Progenitor cell of endocrine pancreas (in vitro differentiated cells): ENCODE measurements around the gene MAT1A. TPM values are rescaled to one million over a fixed set of nuclear protein-coding genes. Genes with fewer than 3 reads are reported as not detected.

Experiments used
- DNase-seq: peaks from one replicate; pipeline ENCODE4 v3.0.0; 2021; ENCODE audit warnings: low spot score; ENCODE audit not compliant: unreplicated experiment
- H3K27ac Mint-ChIP-seq: 2 replicates; pipeline ENCODE4 v1.8.0; 2021; ENCODE audit warnings: mild to moderate bottlenecking, moderate library complexity, mixed read lengths
- H3K27me3 Mint-ChIP-seq: 2 replicates; pipeline ENCODE4 v1.8.0; 2021; ENCODE audit warnings: mixed read lengths
- H3K36me3 Mint-ChIP-seq: 2 replicates; pipeline ENCODE4 v1.8.0; 2022; ENCODE audit warnings: mixed read lengths; ENCODE audit not compliant: insufficient read depth
- H3K4me1 Mint-ChIP-seq: 2 replicates; pipeline ENCODE4 v1.8.0; 2021; ENCODE audit warnings: low read depth, mixed read lengths
- H3K4me3 Mint-ChIP-seq: 2 replicates; pipeline ENCODE4 v1.8.0; 2021; ENCODE audit warnings: low read depth, mild to moderate bottlenecking, moderate library complexity, mixed read lengths
- H3K9me3 Mint-ChIP-seq: 2 replicates; pipeline ENCODE4 v1.8.0; 2021; ENCODE audit warnings: low read depth, mixed read lengths
- total RNA-seq: library from RNA; stranded (reverse); gene quantifications from 2 replicates; pipeline ENCODE4 v1.2.1, GENCODE V29; 2021
- TF ChIP-seq, protein P1 (sequence below): fragments of 200-600 bp; sonication (generic); IDR thresholded peaks from one replicate; pipeline ENCODE4 v1.5.0; 2021; ENCODE audit warnings: antibody characterized with exemption, mild to moderate bottlenecking; ENCODE audit not compliant: unreplicated experiment

The MAT1A gene
- total RNA-seq, 1 donor from 2014 or later, result 0.34 TPM

DNA sequence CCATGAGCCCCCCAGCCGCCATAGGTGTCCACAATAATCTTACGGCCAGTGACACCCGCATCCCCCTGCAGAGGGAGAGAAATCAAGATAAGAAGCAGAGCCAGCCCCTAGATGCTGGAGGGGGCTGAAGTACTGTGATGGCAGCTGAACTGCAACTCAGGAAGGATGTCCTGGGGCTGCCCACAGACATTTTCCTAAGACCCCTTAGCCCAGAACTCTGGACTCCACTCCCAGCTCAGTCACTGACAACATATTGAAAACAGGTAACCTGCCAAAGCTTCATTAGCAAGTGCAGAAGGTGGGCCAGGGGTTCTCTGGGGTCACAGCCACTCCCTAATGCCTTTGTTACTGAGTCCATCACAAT, 14.3 kb downstream of the MAT1A start:
- H3K36me3 Mint-ChIP-seq, result no peaks in the 10 kb centered on the region
- H3K4me1 Mint-ChIP-seq, result peaks cover 5% of the 10 kb centered on the region
- H3K4me3 Mint-ChIP-seq, result no peak overlapping the region
- peaks cover 13% of the 10 kb centered on the region for H3K27me3 Mint-ChIP-seq
- DNase-seq, result no peak
- TF ChIP-seq, protein P1, sequence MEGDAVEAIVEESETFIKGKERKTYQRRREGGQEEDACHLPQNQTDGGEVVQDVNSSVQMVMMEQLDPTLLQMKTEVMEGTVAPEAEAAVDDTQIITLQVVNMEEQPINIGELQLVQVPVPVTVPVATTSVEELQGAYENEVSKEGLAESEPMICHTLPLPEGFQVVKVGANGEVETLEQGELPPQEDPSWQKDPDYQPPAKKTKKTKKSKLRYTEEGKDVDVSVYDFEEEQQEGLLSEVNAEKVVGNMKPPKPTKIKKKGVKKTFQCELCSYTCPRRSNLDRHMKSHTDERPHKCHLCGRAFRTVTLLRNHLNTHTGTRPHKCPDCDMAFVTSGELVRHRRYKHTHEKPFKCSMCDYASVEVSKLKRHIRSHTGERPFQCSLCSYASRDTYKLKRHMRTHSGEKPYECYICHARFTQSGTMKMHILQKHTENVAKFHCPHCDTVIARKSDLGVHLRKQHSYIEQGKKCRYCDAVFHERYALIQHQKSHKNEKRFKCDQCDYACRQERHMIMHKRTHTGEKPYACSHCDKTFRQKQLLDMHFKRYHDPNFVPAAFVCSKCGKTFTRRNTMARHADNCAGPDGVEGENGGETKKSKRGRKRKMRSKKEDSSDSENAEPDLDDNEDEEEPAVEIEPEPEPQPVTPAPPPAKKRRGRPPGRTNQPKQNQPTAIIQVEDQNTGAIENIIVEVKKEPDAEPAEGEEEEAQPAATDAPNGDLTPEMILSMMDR, result no peak
- no peaks in the 10 kb centered on the region for H3K9me3 Mint-ChIP-seq
- no peak overlapping the region for H3K27ac Mint-ChIP-seq

DNA sequence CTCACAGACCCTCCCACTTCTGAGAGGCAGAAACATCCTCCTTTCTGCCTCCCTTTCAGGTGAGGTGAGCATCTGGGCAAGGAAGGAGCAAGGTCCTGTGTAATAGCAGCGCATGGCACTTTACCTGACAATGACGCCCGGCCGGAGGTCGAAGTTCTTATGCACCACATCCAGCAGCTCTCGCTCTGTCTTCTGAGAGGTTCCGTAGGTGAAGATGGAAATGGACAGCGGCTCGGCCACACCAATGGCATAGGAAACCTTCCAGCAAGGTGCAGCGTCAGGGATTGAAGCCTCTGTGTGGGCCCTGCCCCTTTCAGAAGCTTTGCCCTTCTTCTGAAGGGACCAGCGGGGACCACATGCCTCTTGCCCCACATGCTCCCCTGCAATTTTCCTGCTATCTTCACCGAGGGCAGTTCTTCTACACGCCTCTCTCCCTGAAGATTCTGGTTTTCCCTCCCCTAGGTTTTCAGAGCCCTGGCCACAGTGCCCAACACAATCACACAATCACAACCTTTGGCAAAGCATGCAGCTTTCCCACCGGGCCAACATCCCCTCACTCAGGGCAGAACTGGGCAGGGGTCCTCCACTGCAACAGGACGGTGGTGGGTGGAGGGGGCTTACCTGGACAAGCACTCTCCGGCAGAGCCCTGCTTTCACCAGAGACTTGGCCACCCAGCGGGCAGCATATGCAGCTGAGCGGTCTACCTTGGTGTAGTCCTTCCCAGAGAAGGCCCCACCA, 14.9 kb downstream of the MAT1A start:
- DNase-seq, result no peak
- TF ChIP-seq, protein P1, result no peak
- Mint-ChIP-seq H3K4me1 (peaks cover 5% of the 10 kb centered on the region), H3K36me3 (no peaks in the 10 kb centered on the region), H3K27ac (no peak overlapping the region), H3K4me3 (no peak overlapping the region), H3K27me3 (peaks cover 15% of the 10 kb centered on the region), H3K9me3 (no peaks in the 10 kb centered on the region)

DNA sequence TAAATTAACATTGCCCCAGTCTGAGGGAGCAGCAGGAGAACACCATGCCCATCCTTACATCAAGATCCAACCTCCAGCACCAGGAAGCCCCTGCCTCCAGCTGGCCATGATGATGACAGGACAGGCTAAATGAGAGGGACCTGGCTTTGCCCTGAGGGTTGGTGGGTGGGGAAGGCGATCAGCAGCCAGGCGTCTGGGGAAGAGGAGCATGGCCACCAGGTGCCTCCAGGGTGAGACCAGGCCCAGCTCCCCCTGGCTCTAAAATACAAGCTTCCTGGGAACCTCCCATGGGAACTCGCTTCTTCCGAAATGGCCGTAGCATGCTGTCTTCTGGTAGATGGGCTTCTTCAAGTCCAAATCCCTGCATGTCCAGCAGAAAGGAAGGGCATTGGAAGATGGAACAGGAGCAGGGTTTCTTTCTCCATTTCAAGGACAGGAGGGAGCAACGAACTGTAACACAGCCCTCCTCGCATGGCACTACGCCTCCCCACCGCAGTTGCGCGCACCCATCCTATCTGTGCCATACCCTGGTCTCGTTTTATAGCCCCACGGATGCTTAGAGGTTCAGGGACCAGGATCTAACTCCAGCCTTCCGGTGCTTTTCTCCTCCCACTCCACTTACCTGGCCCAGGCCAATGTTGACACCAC, 15.8 kb downstream of the MAT1A start:
- DNase-seq, result no peak
- Mint-ChIP-seq H3K27ac (no peak overlapping the region), H3K9me3 (no peaks in the 10 kb centered on the region), H3K4me3 (no peak overlapping the region), H3K4me1 (peaks cover 5% of the 10 kb centered on the region), H3K36me3 (no peaks in the 10 kb centered on the region), H3K27me3 (peaks cover 12% of the 10 kb centered on the region)
- TF ChIP-seq, protein P1, result no peak

DNA sequence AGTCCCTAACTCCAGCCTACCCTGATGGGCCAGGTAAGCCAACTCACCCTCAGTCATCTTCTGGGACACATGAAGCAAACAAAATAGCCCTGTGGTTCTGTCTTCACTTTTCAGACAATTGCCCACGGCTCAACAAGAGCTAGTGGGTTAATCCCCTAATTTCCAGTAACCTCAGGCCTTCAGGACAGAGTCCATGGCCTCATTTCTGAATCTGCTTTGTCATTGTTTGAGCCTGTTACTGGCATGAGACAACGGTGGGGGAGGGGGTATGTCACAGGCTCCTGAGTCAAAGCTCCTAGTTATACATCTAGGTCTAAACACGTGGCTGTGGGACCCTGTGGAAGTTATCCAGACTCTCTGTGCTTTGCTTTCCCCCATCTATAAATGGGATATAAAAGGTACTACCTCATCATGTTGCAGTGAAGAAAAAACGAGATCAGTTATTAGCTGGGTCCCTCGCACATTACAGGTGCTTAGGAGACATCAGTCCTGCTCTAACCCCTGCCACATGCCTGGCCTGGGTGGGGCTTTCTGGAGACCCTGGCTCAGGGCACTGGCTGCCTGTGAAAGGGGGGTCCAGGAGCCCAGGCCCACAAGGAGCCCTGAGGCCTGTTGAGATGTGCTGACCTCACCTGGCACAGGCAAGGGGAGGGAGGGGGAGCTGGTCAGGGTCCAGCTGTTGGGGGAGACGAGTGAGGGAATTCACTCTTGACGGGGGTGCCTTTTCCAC, 16.5 kb downstream of the MAT1A start:
- no peak overlapping the region for H3K4me3 Mint-ChIP-seq

DNA sequence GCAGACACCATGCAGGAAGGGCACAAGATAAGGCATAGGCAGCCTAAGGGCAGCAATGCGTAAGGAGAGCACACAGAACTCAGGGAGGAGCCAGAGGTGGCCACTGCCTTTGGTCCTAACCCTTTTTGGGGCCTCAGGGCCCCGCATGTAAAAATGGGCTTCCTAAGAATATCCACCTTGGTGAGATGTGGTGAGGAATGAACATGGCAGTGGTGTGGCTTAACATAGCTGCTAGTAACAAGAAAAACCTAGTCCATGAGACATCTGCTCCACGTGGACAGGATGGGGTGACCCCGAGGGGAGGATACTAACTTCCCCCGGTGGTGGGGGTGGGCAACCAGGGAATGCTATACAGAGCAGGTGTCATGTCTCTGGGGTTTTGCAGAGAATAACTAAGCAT, 18.0 kb downstream of the MAT1A start:
- Mint-ChIP-seq H3K4me3 (no peak overlapping the region), H3K27me3 (peaks cover 6% of the 10 kb centered on the region), H3K36me3 (no peaks in the 10 kb centered on the region), H3K27ac (no peak overlapping the region), H3K9me3 (peaks cover 7% of the 10 kb centered on the region), H3K4me1 (peaks cover 5% of the 10 kb centered on the region)
- DNase-seq, result no peak
- TF ChIP-seq, protein P1, result no peak

More for the DNA sequence above, 16.5 kb downstream of the MAT1A start:
- Mint-ChIP-seq H3K27ac (no peak overlapping the region), H3K4me1 (peaks cover 5% of the 10 kb centered on the region), H3K36me3 (no peaks in the 10 kb centered on the region), H3K9me3 (peaks cover 3% of the 10 kb centered on the region), H3K27me3 (peaks cover 8% of the 10 kb centered on the region)
- TF ChIP-seq, protein P1, result no peak
- no peak for DNase-seq
